Left ventricle myocardium inferior (tissue), 1 donor: ENCODE measurements around the gene BACH1. TPM values are rescaled to one million over a fixed set of nuclear protein-coding genes. Genes with fewer than 3 reads are reported as not detected.

Experiments used
- DNase-seq: peaks from one replicate; pipeline ENCODE4 v3.0.0-alpha.2; 2020
- H3K27ac ChIP-seq: fragments of 200-600 bp; replicated peaks from 2 replicates; pipeline ENCODE4 v1.8.0; 2021
- H3K27me3 ChIP-seq: fragments of 200-600 bp; 2 replicates; pipeline ENCODE4 v1.8.0; 2021; ENCODE audit warnings: low read depth
- H3K36me3 ChIP-seq: fragments of 200-600 bp; 2 replicates; pipeline ENCODE4 v1.8.0; 2021
- H3K4me1 ChIP-seq: fragments of 200-600 bp; 2 replicates; pipeline ENCODE4 v1.8.0; 2021
- H3K4me3 ChIP-seq: fragments of 200-600 bp; 2 replicates; pipeline ENCODE4 v1.8.0; 2021; ENCODE audit warnings: mild to moderate bottlenecking, moderate library complexity
- H3K9me3 ChIP-seq: fragments of 200-600 bp; replicated peaks from 2 replicates; pipeline ENCODE4 v1.8.0; 2021
- intact Hi-C: fragments of 100-400 bp; cut with micrococcal nuclease; formaldehyde crosslinking; loops from one replicate; pipeline ENCODE4 v1.11.0; 2022
- total RNA-seq: library from RNA; stranded (reverse); fragmentation: NEBNext Ultra II Directional; extraction: Animal tissue kit (Norgen Biotek cat#: 25700); gene quantifications from one replicate; pipeline ENCODE4 v1.2.1, GENCODE V29; 2021
- TF ChIP-seq, protein P1 (sequence below): fragments of 200-600 bp; IDR thresholded peaks from 2 replicates; pipeline ENCODE4 v1.8.0; 2021; ENCODE audit warnings: antibody characterized with exemption, mild to moderate bottlenecking, borderline replicate concordance
- donor health status: DM: no; HTN: yes; CAD: no; lungs with severe emphysema.

Gene BACH1
- total RNA-seq, 1 donor from 2014 or later: 38.3 TPM

DNA sequence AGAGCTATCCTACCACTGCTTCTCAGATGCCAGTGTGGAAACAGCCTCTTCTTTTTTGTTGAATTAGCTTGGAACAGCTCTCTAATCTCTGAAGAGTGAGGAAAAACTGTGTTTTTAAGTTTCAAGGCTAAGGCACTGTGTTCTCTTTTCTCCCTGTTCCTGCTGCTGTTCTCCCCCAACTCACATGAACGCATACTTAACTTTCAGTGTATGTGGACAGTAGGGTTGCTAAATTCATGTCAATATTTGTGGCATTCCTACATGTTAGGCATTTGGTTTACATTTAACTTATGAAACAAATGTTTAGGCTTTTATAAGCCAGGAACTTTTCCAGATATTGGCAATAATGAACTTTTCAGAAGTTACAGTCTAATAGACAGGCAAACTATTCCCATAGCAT is 6.8 kb downstream of the BACH1 start:
- intact Hi-C loops: no loop called here
- no peak overlapping the region for H3K4me3 ChIP-seq
- H3K27ac ChIP-seq: no peak overlapping the region
- TF ChIP-seq, protein P1, sequence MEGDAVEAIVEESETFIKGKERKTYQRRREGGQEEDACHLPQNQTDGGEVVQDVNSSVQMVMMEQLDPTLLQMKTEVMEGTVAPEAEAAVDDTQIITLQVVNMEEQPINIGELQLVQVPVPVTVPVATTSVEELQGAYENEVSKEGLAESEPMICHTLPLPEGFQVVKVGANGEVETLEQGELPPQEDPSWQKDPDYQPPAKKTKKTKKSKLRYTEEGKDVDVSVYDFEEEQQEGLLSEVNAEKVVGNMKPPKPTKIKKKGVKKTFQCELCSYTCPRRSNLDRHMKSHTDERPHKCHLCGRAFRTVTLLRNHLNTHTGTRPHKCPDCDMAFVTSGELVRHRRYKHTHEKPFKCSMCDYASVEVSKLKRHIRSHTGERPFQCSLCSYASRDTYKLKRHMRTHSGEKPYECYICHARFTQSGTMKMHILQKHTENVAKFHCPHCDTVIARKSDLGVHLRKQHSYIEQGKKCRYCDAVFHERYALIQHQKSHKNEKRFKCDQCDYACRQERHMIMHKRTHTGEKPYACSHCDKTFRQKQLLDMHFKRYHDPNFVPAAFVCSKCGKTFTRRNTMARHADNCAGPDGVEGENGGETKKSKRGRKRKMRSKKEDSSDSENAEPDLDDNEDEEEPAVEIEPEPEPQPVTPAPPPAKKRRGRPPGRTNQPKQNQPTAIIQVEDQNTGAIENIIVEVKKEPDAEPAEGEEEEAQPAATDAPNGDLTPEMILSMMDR: no peak
- peaks cover 75% of the 10 kb centered on the region for H3K4me1 ChIP-seq
- no peaks in the 10 kb centered on the region for H3K27me3 ChIP-seq
- no peaks in the 10 kb centered on the region for H3K36me3 ChIP-seq
- no peaks in the 10 kb centered on the region for H3K9me3 ChIP-seq
- no peak for DNase-seq

GRCh38 chr21:29306920-29307319 is 8.2 kb downstream of the BACH1 start:
- Histone ChIP-seq H3K4me1 (peaks cover 61% of the 10 kb centered on the region), H3K36me3 (no peaks in the 10 kb centered on the region), H3K27me3 (no peaks in the 10 kb centered on the region), H3K9me3 (no peaks in the 10 kb centered on the region), H3K4me3 (no peak overlapping the region), H3K27ac (no peak overlapping the region)
- intact Hi-C loops: no loop called here
- no peak for DNase-seq
- TF ChIP-seq, protein P1: no peak

DNA sequence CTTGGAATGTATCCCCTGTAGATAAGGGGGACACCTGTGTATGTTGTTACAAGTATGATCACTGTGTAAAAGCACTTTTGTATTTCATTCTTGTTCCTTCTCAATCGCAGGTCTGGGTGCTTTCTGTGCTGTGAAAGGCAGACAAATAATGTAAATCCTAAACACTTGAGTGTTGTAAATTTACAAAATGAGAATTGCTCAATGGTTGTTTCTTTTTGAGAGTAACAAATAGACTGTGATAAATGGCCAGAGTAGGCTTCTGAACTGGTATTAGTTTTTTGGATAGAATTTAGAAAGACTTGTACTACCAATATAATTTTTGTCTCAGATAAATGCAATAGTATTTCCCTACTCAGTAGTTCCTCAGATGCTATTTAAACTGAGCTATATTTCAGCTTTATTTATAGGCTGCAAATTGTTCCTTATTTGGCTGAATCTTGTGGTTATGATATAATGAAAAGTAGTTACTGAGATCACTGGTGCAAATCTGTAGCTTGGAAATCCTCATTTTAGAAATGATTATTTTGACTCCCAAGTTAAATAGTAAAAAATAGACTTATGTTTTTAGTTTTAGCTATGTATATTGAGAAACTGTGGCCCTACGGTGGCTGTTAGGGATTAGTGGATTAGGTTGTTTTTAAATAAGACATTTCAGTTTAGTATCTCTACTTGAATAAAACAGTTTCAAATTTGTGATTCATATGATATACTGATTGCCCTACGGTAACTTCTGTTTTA is 9.2 kb downstream of the BACH1 start:
- Histone ChIP-seq H3K4me1 (peaks cover 59% of the 10 kb centered on the region), H3K4me3 (no peak overlapping the region), H3K27me3 (no peaks in the 10 kb centered on the region), H3K9me3 (no peaks in the 10 kb centered on the region), H3K27ac (no peak overlapping the region), H3K36me3 (no peaks in the 10 kb centered on the region)
- intact Hi-C loops: no loop called here
- no peak for DNase-seq
- TF ChIP-seq, protein P1: no peak

- no peaks in the 10 kb centered on the region for H3K36me3 ChIP-seq
- intact Hi-C loops: no loop called here
- TF ChIP-seq, protein P1: no peak
- DNase-seq: no peak
- H3K4me1 ChIP-seq: peaks cover 59% of the 10 kb centered on the region
- H3K4me3 ChIP-seq: no peak overlapping the region
- H3K9me3 ChIP-seq: no peaks in the 10 kb centered on the region
- H3K27ac ChIP-seq: no peak overlapping the region
- no peaks in the 10 kb centered on the region for H3K27me3 ChIP-seq
These were observed 9.7 kb downstream of the BACH1 start for GRCh38 chr21:29308456-29308783.

GRCh38 chr21:29309703-29310102 is 11.0 kb downstream of the BACH1 start:
- Histone ChIP-seq H3K4me3 (no peak overlapping the region), H3K9me3 (no peaks in the 10 kb centered on the region), H3K4me1 (peaks cover 59% of the 10 kb centered on the region), H3K27ac (no peak overlapping the region), H3K27me3 (no peaks in the 10 kb centered on the region), H3K36me3 (no peaks in the 10 kb centered on the region)
- no peak for DNase-seq
- TF ChIP-seq, protein P1: no peak
- intact Hi-C loops: no loop called here
